Measurements from ENCODE around the gene HEXA.

HEXA gene

DNA sequence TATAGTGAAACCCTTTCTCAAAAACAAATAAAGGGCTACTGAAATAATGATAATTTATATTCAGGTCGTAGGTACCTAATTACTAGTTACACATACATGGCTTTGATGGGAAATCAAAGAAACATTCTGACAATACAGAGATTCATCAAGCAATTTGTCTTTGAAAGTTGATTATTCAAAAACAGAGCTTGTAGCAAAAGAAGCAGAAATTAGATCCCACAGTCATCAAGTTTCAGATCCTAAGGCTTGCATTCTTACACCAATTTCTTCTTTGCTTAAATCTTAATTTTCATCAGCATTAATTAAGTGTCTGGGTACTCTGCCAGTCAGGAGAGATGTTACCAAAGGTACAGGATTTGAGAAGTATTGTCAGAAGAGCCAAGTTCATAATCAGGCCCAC, 1.5 kb upstream of the HEXA start:
- in situ Hi-C loops (cut with HindIII; ENCODE audit: low sequenced_read_pairs), result no loop called here

GRCh38 chr15:72375501-72375845, 341 bp downstream of the HEXA start:
- in situ Hi-C loops (cut with HindIII; ENCODE audit: low sequenced_read_pairs), result no loop called here

- in situ Hi-C loops (cut with HindIII; ENCODE audit: low sequenced_read_pairs), result no loop called here
These were observed 3.5 kb downstream of the HEXA start for GRCh38 chr15:72372361-72372760.

GRCh38 chr15:72369964-72370363, 5.8 kb downstream of the HEXA start:
- in situ Hi-C loops (cut with HindIII; ENCODE audit: low sequenced_read_pairs), result no loop called here

GRCh38 chr15:72368899-72369298, 6.9 kb downstream of the HEXA start:
- in situ Hi-C loops (cut with HindIII; ENCODE audit: low sequenced_read_pairs), result no loop called here

- in situ Hi-C loops (cut with HindIII; ENCODE audit: low sequenced_read_pairs), result no loop called here
These were observed 7.5 kb downstream of the HEXA start for GRCh38 chr15:72368325-72368724.

DNA sequence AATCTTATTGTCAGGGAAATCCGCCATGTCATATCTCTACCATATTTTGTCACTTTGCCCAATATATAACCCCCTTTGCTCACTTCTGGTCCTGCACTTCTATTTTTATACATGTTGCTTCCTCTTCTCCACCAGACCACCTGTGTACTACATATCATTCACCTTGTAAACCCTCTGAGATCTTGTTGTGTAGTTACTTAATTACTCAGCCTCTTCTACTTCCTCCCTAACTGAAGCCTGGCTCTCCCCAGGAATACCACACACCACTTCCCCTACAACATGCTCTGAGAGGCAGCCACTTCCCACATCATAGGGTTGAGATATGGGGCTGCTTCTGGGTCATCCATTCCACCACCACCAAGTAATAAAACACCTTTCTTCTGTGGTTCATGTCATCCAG, 10.0 kb downstream of the HEXA start:
- in situ Hi-C loops (cut with HindIII; ENCODE audit: low sequenced_read_pairs), result no loop called here

DNA sequence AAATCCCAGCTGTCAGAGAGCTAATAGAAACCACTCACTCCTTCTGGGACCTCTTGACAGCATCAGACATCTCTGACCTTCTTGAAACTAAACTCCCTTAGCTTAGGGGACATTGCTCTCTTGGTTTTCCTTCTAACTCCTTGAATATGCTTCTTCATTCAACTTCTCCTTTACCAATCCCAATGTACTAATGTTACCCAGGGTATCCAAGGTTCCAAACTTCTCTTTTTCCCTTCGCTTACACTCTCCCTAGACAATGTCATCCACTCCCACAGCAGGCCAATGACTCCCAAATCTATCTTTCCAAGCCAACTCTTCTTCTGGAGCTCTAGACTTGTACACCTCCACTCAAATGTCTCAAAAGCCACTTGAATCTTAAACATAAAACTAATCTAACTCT, 14.6 kb downstream of the HEXA start:
- in situ Hi-C loops (cut with HindIII; ENCODE audit: low sequenced_read_pairs), result no loop called here

DNA sequence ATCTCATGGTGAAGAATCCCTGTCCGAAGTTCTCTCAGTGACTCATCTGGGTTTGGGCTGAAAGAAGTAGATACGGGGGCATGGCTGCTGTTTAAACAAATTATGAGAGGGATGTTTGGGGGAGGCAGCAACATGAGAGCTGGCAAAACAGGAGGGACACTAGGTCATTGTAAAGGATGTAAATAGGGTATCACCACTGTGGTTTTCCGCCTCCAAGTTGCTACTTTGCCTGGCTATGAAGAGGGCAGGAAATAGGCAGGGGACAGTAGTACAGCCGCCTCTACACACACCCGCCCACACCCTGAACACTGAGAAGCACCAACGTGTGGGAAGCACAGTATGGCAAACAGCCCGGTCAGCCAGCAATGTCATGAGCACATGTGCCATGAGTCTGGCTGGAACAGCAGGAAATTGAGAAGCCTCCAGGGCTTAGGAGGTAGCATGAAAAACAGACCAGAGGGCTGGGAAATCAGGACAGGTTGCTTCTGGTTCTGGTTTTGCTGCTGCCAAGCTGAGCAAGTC, 17.1 kb downstream of the HEXA start:
- in situ Hi-C loops (cut with HindIII; ENCODE audit: low sequenced_read_pairs), result no loop called here

DNA sequence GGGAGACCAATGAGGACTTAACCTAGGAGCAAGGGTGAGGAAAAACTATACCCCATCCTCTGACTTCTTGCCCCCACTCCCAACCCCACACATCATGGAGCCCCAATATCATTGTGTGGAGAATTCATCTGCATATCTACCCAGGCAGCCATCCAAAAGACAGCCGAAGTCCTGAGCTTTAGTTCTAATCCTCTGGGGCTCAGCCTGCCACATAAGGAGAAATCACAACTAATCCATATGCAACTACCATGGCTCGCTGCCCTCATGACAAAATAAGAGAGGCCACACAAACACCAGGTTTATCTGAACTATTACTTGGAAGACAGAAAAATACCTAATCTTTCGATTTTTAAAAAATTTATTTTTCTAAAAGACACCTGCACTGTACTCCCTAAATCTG, 17.7 kb downstream of the HEXA start:
- in situ Hi-C loops (cut with HindIII; ENCODE audit: low sequenced_read_pairs), result no loop called here

GRCh38 chr15:72354496-72354895, 21.3 kb downstream of the HEXA start:
- in situ Hi-C loops (cut with HindIII; ENCODE audit: low sequenced_read_pairs), result loop anchor here (5.0 kb wide), 1 partner anchor 33 kb away; no protein-coding TSS in a partner anchor

GRCh38 chr15:72353266-72353665, 22.5 kb downstream of the HEXA start:
- in situ Hi-C loops (cut with HindIII; ENCODE audit: low sequenced_read_pairs), result loop anchor here (5.0 kb wide), 1 partner anchor 34 kb away; no protein-coding TSS in a partner anchor

GRCh38 chr15:72345806-72346205, 30.0 kb downstream of the HEXA start:
- in situ Hi-C loops (cut with HindIII; ENCODE audit: low sequenced_read_pairs), result no loop called here

- in situ Hi-C loops (cut with HindIII; ENCODE audit: low sequenced_read_pairs), result no loop called here
These were observed 30.5 kb downstream of the HEXA start for GRCh38 chr15:72345280-72345679.

GRCh38 chr15:72344602-72345001, 31.2 kb downstream of the HEXA start:
- in situ Hi-C loops (cut with HindIII; ENCODE audit: low sequenced_read_pairs), result no loop called here

- in situ Hi-C loops (cut with HindIII; ENCODE audit: low sequenced_read_pairs), result no loop called here
These were observed 33.4 kb downstream of the HEXA start for GRCh38 chr15:72342385-72342784.

GRCh38 chr15:72341361-72341760, 34.5 kb downstream of the HEXA start:
- in situ Hi-C loops (cut with HindIII; ENCODE audit: low sequenced_read_pairs), result no loop called here

DNA sequence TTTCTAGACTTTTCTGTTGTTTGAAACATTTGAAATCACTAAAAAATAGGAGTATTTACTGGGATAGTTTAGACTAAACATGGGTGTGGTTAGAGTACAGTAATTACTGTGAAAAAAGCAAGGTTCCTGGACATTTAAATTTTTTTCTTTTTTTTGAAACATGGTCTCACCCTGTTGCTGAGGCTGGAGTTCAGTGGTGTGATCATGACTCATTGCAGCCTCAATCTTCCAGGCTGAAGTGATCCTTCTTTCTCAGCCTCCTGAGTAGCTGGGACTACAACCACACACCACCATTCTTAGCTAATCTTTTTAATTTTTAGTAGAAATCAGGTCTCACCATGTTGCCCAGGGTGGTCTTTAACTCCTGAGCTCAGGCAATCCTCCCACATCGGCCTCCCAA, 35.4 kb downstream of the HEXA start:
- in situ Hi-C loops (cut with HindIII; ENCODE audit: low sequenced_read_pairs), result no loop called here

- in situ Hi-C loops (cut with HindIII; ENCODE audit: low sequenced_read_pairs), result no loop called here
These were observed 36.0 kb downstream of the HEXA start for GRCh38 chr15:72339777-72340177.

DNA sequence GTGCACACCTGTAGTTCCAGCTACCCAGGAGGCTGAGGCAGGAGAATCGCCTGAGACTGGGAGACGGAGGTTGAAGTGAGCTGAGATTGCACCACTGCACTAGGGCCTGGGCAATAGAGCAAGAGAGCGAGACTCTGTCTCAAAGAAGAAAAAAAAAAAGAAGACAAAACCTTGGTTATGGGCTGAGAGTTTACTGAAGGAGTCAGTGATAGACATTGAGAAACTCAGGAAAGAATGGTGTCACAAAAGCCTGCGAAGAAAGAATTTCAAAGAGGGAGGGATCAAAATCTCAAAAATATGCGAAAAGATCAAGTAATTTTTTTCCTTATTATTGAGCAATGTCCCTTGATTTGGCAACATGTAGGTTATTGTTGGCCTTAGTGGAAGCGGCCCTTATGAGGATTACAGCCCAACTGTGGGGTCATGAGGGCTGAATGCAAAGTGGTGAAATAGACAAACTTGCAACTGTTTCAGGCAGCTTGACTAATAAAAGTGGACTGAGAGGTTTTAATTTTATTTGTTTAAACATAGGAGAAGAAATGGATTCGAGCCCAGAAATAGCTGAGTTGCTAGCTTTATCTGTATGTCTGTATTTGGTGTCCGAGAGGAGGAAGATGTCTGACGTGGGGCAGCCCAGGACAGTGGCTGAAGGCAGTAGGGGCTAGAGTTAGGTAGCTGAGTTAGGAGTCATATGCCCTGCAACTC, 37.0 kb downstream of the HEXA start:
- in situ Hi-C loops (cut with HindIII; ENCODE audit: low sequenced_read_pairs), result no loop called here

GRCh38 chr15:72338148-72338547, 37.7 kb downstream of the HEXA start:
- in situ Hi-C loops (cut with HindIII; ENCODE audit: low sequenced_read_pairs), result no loop called here

DNA sequence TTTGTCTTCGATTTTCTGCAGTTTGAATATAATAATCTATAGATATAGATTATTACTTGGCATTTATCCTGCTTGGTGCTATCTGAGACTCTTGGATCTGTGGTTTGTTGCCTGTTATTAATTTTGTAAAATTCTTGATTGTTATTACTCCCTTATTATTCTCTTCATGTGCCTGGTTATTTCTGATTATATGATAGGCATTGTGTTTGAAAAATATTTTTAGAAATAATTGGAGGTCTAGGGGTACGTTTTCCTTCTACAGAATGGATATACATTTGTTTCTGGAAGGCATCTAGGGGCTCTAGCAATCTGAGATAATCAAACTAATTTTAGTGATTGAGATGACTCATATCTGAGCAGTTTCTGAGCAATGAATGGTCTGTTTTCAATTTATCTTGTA, 41.0 kb downstream of the HEXA start:
- in situ Hi-C loops (cut with HindIII; ENCODE audit: low sequenced_read_pairs), result no loop called here

DNA sequence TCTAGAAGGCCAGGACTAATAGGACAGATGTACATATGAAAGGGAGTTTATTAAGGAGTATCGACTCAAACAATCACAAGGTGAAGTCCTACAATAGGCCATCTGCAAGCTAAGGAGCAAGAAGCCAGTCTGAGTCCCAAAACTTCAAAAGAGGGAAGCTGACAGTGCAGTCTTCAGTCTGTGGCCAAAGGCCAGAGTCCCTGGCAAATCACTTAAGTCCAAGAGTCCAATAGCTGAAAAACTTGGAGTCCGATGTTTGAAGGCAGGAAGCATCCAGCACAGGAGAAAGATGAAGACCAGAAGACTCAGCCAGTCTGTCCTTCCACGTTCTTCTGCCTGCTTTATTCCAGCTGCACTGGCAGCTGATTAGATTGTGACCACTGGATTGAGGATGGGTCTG, 44.8 kb downstream of the HEXA start:
- in situ Hi-C loops (cut with HindIII; ENCODE audit: low sequenced_read_pairs), result no loop called here

Data from endothelial cell of hepatic sinusoid (primary cell).